ENCODE measurements around the gene NLK.
"Not testable (repeated sequence)": the region's sequence is repeated elsewhere in the genome, so short reads cannot be mapped to it uniquely, and the experiment has no call there.

DNA sequence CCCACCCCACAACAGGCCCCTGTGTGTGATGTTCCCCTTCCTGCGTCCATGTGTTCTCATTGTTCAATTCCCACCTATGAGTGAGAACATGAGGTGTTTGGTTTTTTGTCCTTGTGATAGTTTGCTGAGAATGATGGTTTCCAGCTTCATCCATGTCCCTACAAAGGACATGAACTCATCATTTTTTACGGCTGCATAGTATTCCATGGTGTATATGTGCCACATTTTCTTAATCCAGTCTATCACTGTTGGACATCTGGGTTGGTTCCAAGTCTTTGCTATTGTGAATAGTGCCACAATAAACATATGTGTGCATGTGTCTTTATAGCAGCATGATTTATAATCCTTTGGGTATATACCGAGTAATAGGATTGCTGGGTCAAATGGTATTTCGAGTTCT lies 7.0 kb upstream of the NLK start:
- TF ChIP-seq, protein P1, sequence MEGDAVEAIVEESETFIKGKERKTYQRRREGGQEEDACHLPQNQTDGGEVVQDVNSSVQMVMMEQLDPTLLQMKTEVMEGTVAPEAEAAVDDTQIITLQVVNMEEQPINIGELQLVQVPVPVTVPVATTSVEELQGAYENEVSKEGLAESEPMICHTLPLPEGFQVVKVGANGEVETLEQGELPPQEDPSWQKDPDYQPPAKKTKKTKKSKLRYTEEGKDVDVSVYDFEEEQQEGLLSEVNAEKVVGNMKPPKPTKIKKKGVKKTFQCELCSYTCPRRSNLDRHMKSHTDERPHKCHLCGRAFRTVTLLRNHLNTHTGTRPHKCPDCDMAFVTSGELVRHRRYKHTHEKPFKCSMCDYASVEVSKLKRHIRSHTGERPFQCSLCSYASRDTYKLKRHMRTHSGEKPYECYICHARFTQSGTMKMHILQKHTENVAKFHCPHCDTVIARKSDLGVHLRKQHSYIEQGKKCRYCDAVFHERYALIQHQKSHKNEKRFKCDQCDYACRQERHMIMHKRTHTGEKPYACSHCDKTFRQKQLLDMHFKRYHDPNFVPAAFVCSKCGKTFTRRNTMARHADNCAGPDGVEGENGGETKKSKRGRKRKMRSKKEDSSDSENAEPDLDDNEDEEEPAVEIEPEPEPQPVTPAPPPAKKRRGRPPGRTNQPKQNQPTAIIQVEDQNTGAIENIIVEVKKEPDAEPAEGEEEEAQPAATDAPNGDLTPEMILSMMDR (IDR thresholded peaks at IDR 0.05), result not testable (repeated sequence)
- not testable (repeated sequence) for TF ChIP-seq EZH2 (IDR thresholded peaks at IDR 0.05; ENCODE audit: borderline replicate concordance, insufficient read depth, low read depth, low read length, poor library complexity, severe bottlenecking)

Data from B cell (primary cell).